Measurements from ENCODE around the gene PLEKHJ1. TPM values are rescaled to one million over a fixed set of nuclear protein-coding genes. Genes with fewer than 3 reads are reported as not detected.

The PLEKHJ1 gene
- total and polyA plus RNA-seq, 2 of the 8 experiments (the other 6 are each of a cell fraction or from before 2014, with no cell fraction given), result 135 to 187 TPM

DNA sequence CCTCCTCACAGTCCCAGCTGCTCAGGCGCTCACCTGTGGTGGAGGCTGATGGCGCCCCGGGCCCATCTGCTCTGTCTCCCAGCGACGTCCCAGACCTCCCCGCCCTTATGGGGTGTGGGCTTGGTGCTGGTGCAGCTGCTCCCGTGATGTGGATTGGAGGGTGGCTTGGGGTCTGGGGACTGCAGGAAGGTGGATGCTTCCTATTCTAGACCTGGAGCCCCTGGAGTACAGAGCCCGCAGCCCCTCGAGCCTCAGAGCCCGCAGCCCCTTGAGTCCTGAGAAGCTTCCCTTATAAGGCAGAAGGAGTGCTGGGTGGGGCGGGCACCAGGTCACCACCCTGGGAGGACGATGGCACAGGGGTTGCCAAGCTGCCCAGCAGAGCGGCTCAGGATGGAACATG lies 40.8 kb downstream of the PLEKHJ1 start:
- FAIRE-seq (no peak), DNase-seq (ENCODE audit: low read depth in 1 of 2, low spot score in 2 of 2) (no peak)
- Histone ChIP-seq H3K4me3 (ENCODE audit: extremely low read depth in 1 of 4, insufficient read depth in 2 of 4, low read depth in 3 of 4, low read length in 4 of 4) (no peak overlapping the region), H2BK15ac (ENCODE audit: low read length) (no peak overlapping the region), H3K56ac (replicated peaks; ENCODE audit: insufficient read length, low read depth, low read length) (no peak overlapping the region), H3K4me2 (ENCODE audit: insufficient read depth in 1 of 2, low read depth in 2 of 2, low read length in 2 of 2) (no peak overlapping the region), H3K36me3 (ENCODE audit: control insufficient read depth in 2 of 4, insufficient read depth in 4 of 4, low read length in 3 of 4) (peaks cover 3 to 31% (median 13%) of the 10 kb centered on the region in 4 experiments; a peak in 6 of 8 replicates), H2AK5ac (ENCODE audit: low read depth, low read length) (no peak overlapping the region), H3K14ac (ENCODE audit: insufficient read length) (no peak overlapping the region), H2AFZ (ENCODE audit: low read length) (no peak overlapping the region), H3K27ac (ENCODE audit: low read depth, low read length) (no peak overlapping the region), H4K20me1 (replicated peaks in 1 of 2; ENCODE audit: control insufficient read depth in 1 of 2, insufficient read depth in 2 of 2, low read length in 2 of 2) (peaks cover 10 to 38% of the 10 kb centered on the region in 2 experiments), H3K18ac (ENCODE audit: extremely low read depth, low read length) (no peak overlapping the region), H3K79me2 (ENCODE audit: control insufficient read depth in 1 of 2, insufficient read depth in 2 of 2, low read length in 2 of 2) (peaks cover 0 to 24% of the 10 kb centered on the region in 2 experiments; a peak in 2 of 4 replicates), H3K23me2 (ENCODE audit: low read depth, low read length) (no peaks in the 10 kb centered on the region), H4K91ac (replicated peaks; ENCODE audit: insufficient read length, low read length) (no peak overlapping the region), H2BK5ac (ENCODE audit: low read depth, low read length) (no peak overlapping the region), H3K9ac (replicated peaks in 1 of 4; ENCODE audit: extremely low read depth in 1 of 4, low read depth in 3 of 4, low read length in 3 of 4) (no peak overlapping the region), H2BK120ac (replicated peaks; ENCODE audit: low read depth, low read length) (no peak overlapping the region), H3K9me3 (ENCODE audit: insufficient read depth in 2 of 2, low read depth in 1 of 2, low read length in 1 of 2) (peaks cover 0 to 2% of the 10 kb centered on the region in 2 experiments; a peak in 1 of 4 replicates), H4K5ac (ENCODE audit: insufficient read length, low read depth, low read length) (no peak overlapping the region), H4K8ac (ENCODE audit: extremely low read depth, insufficient read depth, low read length) (no peak overlapping the region), H3K79me1 (ENCODE audit: low read depth, low read length) (peaks cover 13% of the 10 kb centered on the region; the same call in 1 of the 2 replicates), H3K27me3 (replicated peaks in 1 of 4; ENCODE audit: control insufficient read depth in 3 of 4, extremely low read depth in 1 of 4, insufficient read depth in 3 of 4, low read length in 3 of 4) (no peaks in the 10 kb centered on the region), H2BK20ac (ENCODE audit: low read length) (no peak overlapping the region), H2BK12ac (ENCODE audit: low read depth, low read length) (no peak overlapping the region), H3K4me1 (replicated peaks in 1 of 4; ENCODE audit: control insufficient read depth in 3 of 4, insufficient read depth in 4 of 4, low read length in 3 of 4) (no peaks in the 10 kb centered on the region), H3K23ac (ENCODE audit: insufficient read length) (no peak overlapping the region), H3K4ac (replicated peaks; ENCODE audit: insufficient read length, low read depth, low read length) (no peak overlapping the region)
- ChIA-PET CTCF (ENCODE audit: partially characterized antibody) (interaction anchor here (0.5 to 5.1 kb wide), 7 partner anchors 10 to 72 kb away, joined by 3 to 50 read pairs (median 4); no protein-coding TSS in a partner anchor), POLR2A (ENCODE audit: partially characterized antibody) (interaction anchor here (0.6 to 1.3 kb wide), 3 partner anchors 30 to 54 kb away, joined by 3 to 4 read pairs (median 4); partner anchors contain the start of gene AMH)
- WGBS, 2 experiments (ENCODE audit: extremely low coverage in 1 of 2, insufficient coverage in 1 of 2, insufficient read length in 1 of 2, insufficient replicate concordance in 2 of 2, low coverage in 1 of 2, low lambda C conversion rate in 2 of 2, missing lambda C conversion rate in 1 of 2), result 93% methylated on average over 13 of the region's 13 CpGs; no CpG with 5 or more reads in 1 of the 2 experiments
- no peak for TF ChIP-seq SP4 (IDR thresholded peaks at IDR 0.05; ENCODE audit: low read length)
- TF ChIP-seq TAF7 (optimal IDR thresholded peaks at IDR 0.05; ENCODE audit: borderline replicate concordance, low read depth, low read length), result no peak
- no peak for TF ChIP-seq CEBPB (IDR thresholded peaks at IDR 0.05; ENCODE audit: low read depth, low read length)
- TF ChIP-seq HDAC2 (IDR thresholded peaks at IDR 0.05; ENCODE audit: borderline replicate concordance in 1 of 2, low read depth in 2 of 2, low read length in 2 of 2), result no peak
- no peak for TF ChIP-seq YY1 (IDR thresholded peaks at IDR 0.05; ENCODE audit: low read depth, low read length)
- no peak for TF ChIP-seq SIN3A (conservative IDR thresholded peaks at IDR 0.05 in 1 of 2, IDR thresholded peaks at IDR 0.05 in 1 of 2; ENCODE audit: low read depth in 1 of 2, low read length in 2 of 2)
- TF ChIP-seq, protein P1, sequence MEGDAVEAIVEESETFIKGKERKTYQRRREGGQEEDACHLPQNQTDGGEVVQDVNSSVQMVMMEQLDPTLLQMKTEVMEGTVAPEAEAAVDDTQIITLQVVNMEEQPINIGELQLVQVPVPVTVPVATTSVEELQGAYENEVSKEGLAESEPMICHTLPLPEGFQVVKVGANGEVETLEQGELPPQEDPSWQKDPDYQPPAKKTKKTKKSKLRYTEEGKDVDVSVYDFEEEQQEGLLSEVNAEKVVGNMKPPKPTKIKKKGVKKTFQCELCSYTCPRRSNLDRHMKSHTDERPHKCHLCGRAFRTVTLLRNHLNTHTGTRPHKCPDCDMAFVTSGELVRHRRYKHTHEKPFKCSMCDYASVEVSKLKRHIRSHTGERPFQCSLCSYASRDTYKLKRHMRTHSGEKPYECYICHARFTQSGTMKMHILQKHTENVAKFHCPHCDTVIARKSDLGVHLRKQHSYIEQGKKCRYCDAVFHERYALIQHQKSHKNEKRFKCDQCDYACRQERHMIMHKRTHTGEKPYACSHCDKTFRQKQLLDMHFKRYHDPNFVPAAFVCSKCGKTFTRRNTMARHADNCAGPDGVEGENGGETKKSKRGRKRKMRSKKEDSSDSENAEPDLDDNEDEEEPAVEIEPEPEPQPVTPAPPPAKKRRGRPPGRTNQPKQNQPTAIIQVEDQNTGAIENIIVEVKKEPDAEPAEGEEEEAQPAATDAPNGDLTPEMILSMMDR (IDR thresholded peaks at IDR 0.05; ENCODE audit: control extremely low read depth in 1 of 3, insufficient read depth in 1 of 3, low read depth in 1 of 3, low read length in 3 of 3), result no peak
- TF ChIP-seq CTBP2 (IDR thresholded peaks at IDR 0.05; ENCODE audit: borderline replicate concordance, insufficient read depth, insufficient read length, low read length), result no peak
- no peak for TF ChIP-seq CHD2 (IDR thresholded peaks at IDR 0.05; ENCODE audit: low read length)
- no peak for TF ChIP-seq ZNF274 (IDR thresholded peaks at IDR 0.05; ENCODE audit: borderline replicate concordance, extremely low read depth, low read length)
